HepG2 (cell line): ENCODE results near the gene TBC1D10B. TPM values are rescaled to one million over a fixed set of nuclear protein-coding genes. Genes with fewer than 3 reads are reported as not detected.

Source experiments
- HMGA1 ChIP-seq: sonication (generic); formaldehyde crosslinking; conservative IDR thresholded peaks from 2 replicates; pipeline ENCODE4 v1.4.0; 2020; ENCODE audit warnings: missing genetic modification reagents
- HNF1A ChIP-seq, 2 experiments: sonication (generic) in 1 of 2; formaldehyde crosslinking in 1 of 2; IDR thresholded peaks; 2 replicates each; pipeline versions ENCODE4 v1.4.0 to v1.6.1; 2016 to 2020; ENCODE audit warnings: borderline replicate concordance in 1 of 2, low read depth in 1 of 2, mild to moderate bottlenecking in 1 of 2, missing genetic modification reagents in 1 of 2
- KLF6 ChIP-seq: IDR thresholded peaks from 2 replicates; pipeline ENCODE4 v1.8.0; 2016; ENCODE audit warnings: missing biosample characterization, missing genetic modification reagents
- KLF9 ChIP-seq: IDR thresholded peaks from 2 replicates; pipeline ENCODE4 v1.6.1; 2016; ENCODE audit warnings: low read depth
- NCOA1 ChIP-seq: sonication (generic); formaldehyde crosslinking; IDR thresholded peaks from 2 replicates; pipeline ENCODE4 v1.9.0; 2021; ENCODE audit warnings: missing genetic modification reagents
- NR0B2 ChIP-seq: sonication (generic); formaldehyde crosslinking; IDR thresholded peaks from 2 replicates; pipeline ENCODE4 v1.4.0; 2020; ENCODE audit warnings: mild to moderate bottlenecking, missing genetic modification reagents
- POLR2AphosphoS2 ChIP-seq: IDR thresholded peaks from 2 replicates; pipeline ENCODE4 v1.6.1; 2011; ENCODE audit warnings: low read depth, low read length, improper control_type of control experiment
- SOX13 ChIP-seq, 3 experiments: fragments of 450-650 bp in 1 of 3; sonication (generic) in 1 of 3; formaldehyde crosslinking in 1 of 3; IDR thresholded peaks in 2 of 3; conservative IDR thresholded peaks in 1 of 3; 2 replicates each; pipeline versions ENCODE4 v1.5.0 to v1.6.1; 2016 to 2020; ENCODE audit warnings: antibody characterized with exemption in 1 of 3, mild to moderate bottlenecking in 1 of 3, missing compliant biosample characterization in 1 of 3, missing genetic modification reagents in 1 of 3, moderate library complexity in 1 of 3
- SRSF4 ChIP-seq: fragments of 200-400 bp; formaldehyde crosslinking; IDR thresholded peaks from one replicate; pipeline ENCODE4 v1.6.1; 2018; ENCODE audit warnings: mild to moderate bottlenecking, low read depth, low read length, moderate library complexity; ENCODE audit not compliant: poor library complexity, severe bottlenecking
- TEAD2 ChIP-seq: sonication (generic); formaldehyde crosslinking; IDR thresholded peaks from 2 replicates; pipeline ENCODE4 v1.9.0; 2021; ENCODE audit warnings: missing genetic modification reagents
- ZFP37 ChIP-seq: sonication (generic); formaldehyde crosslinking; IDR thresholded peaks from 2 replicates; pipeline ENCODE4 v1.4.0; 2020; ENCODE audit warnings: missing genetic modification reagents, borderline replicate concordance
- ZFP62 ChIP-seq: sonication (generic); formaldehyde crosslinking; IDR thresholded peaks from 2 replicates; pipeline ENCODE4 v1.4.0; 2020; ENCODE audit warnings: missing genetic modification reagents
- ZNF550 ChIP-seq: sonication (generic); formaldehyde crosslinking; IDR thresholded peaks from 2 replicates; pipeline ENCODE4 v1.4.0; 2020; ENCODE audit warnings: mild to moderate bottlenecking, missing genetic modification reagents, borderline replicate concordance
- ZNF652 ChIP-seq: IDR thresholded peaks from 2 replicates; pipeline ENCODE4 v1.6.1; 2016; ENCODE audit warnings: low read depth, borderline replicate concordance
- ZNF703 ChIP-seq: sonication (generic); formaldehyde crosslinking; IDR thresholded peaks from 2 replicates; pipeline ENCODE4 v1.5.1; 2020; ENCODE audit warnings: missing genetic modification reagents, mild to moderate bottlenecking, moderate library complexity, borderline replicate concordance
- ZNF746 ChIP-seq: sonication (generic); formaldehyde crosslinking; IDR thresholded peaks from 2 replicates; pipeline ENCODE4 v1.8.0; 2022; ENCODE audit warnings: mild to moderate bottlenecking, missing genetic modification reagents
- ZNF772 ChIP-seq: sonication (generic); formaldehyde crosslinking; IDR thresholded peaks from 2 replicates; pipeline ENCODE4 v1.5.0; 2020; ENCODE audit warnings: mild to moderate bottlenecking, missing genetic modification reagents
- ZNF780A ChIP-seq: sonication (generic); formaldehyde crosslinking; IDR thresholded peaks from 2 replicates; pipeline ENCODE4 v1.8.0; 2022; ENCODE audit warnings: mild to moderate bottlenecking, missing genetic modification reagents, moderate library complexity
- ZNF850 ChIP-seq: sonication (generic); formaldehyde crosslinking; conservative IDR thresholded peaks from 2 replicates; pipeline ENCODE4 v1.9.0; 2021; ENCODE audit warnings: mild to moderate bottlenecking, missing genetic modification reagents
- polyA plus RNA-seq, 8 experiments: library from polyadenylated mRNA; depleted of rRNA in 3 of 8; stranded (reverse) in 7 of 8; unstranded in 1 of 8; fragments of >200 nt; fragmentation: Illumina TruSeq in 4 of 8; extraction: Trizol in 4 of 8; gene quantifications; 2 replicates each; pipeline versions ENCODE4 v1.2.1 to v1.2.3, GENCODE V29; 2011 to 2016; ENCODE audit warnings: low read depth in 4 of 8, missing spikeins in 1 of 8, mixed read lengths in 1 of 8; ENCODE audit not compliant: insufficient read depth in 1 of 8
- total RNA-seq, 5 experiments: library from RNA; depleted of rRNA; stranded (reverse); fragments of >200 nt; fragmentation: Illumina TruSeq; extraction: Trizol; gene quantifications; 2 replicates each; pipeline ENCODE4 v1.2.3, GENCODE V29; 2016; ENCODE audit warnings: low read depth in 1 of 5
- TF ChIP-seq, protein P1 (sequence below): sonication (generic); formaldehyde crosslinking; IDR thresholded peaks from 2 replicates; pipeline ENCODE4 v1.8.1; 2023; ENCODE audit warnings: mild to moderate bottlenecking, moderate library complexity, missing genetic modification reagents
- TF ChIP-seq, protein P2 (sequence below): sonication (generic); formaldehyde crosslinking; IDR thresholded peaks from 2 replicates; pipeline ENCODE4 v1.5.1; 2020; ENCODE audit warnings: mild to moderate bottlenecking, moderate library complexity, missing genetic modification reagents

Gene TBC1D10B
- total and polyA plus RNA-seq, 2 of the 13 experiments (the other 11 are each of a cell fraction or from before 2014, with no cell fraction given) = 15.7 to 24.8 TPM

- TF ChIP-seq SRSF4 (no peak), ZFP37 (CRISPR knock-in tag) (no peak), ZFP62 (no peak), NCOA1 (CRISPR knock-in tag) (no peak), ZNF550 (no peak), HMGA1 (CRISPR knock-in tag) (no peak), ZNF780A (CRISPR knock-in tag) (no peak), ZNF850 (no peak), TEAD2 (no peak), SOX13 (IDR thresholded peaks at IDR 0.05) (no peak), SOX13 (CRISPR knock-in tag; conservative IDR thresholded peaks at IDR 0.05 in 1 of 2, IDR thresholded peaks at IDR 0.05 in 1 of 2) (no peak), ZNF746 (CRISPR knock-in tag) (no peak), HNF1A (IDR thresholded peaks at IDR 0.05; ENCODE audit: low read depth) (no peak), HNF1A (CRISPR knock-in tag; IDR thresholded peaks at IDR 0.05; ENCODE audit: borderline replicate concordance) (no peak), NR0B2 (no peak), ZNF652 (CRISPR knock-in tag) (no peak), ZNF703 (CRISPR knock-in tag) (no peak), ZNF772 (peak; percentile 72; the same call in 1 of the 2 replicates), POLR2AphosphoS2 (no peak), KLF6 (CRISPR knock-in tag) (no peak), KLF9 (CRISPR knock-in tag) (no peak)
- TF ChIP-seq, protein P1, sequence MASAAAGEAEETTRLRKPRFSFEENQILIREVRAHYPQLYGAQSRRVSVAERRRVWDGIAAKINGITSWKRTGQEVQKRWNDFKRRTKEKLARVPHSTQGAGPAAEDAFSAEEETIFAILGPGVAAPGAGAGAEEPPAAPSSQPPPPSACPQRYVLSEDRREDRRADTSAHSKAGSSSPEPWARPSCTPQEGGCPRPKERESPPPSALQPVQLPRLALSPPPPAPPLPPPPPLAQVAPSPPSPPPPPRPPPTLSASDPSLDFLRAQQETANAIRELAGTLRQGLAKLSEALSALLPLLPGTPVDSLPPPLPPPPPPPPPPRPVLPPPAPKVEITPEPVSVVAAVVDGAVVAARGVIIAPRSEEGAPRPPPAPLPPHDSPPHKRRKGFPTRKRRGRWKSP (CRISPR knock-in tag) = no peak
- TF ChIP-seq, protein P2, sequence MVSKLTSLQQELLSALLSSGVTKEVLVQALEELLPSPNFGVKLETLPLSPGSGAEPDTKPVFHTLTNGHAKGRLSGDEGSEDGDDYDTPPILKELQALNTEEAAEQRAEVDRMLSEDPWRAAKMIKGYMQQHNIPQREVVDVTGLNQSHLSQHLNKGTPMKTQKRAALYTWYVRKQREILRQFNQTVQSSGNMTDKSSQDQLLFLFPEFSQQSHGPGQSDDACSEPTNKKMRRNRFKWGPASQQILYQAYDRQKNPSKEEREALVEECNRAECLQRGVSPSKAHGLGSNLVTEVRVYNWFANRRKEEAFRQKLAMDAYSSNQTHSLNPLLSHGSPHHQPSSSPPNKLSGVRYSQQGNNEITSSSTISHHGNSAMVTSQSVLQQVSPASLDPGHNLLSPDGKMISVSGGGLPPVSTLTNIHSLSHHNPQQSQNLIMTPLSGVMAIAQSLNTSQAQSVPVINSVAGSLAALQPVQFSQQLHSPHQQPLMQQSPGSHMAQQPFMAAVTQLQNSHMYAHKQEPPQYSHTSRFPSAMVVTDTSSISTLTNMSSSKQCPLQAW (CRISPR knock-in tag) = no peak
These were observed 17.5 kb downstream of the TBC1D10B start (continued) for GRCh38 chr16:30352488-30353401.
